Measurements from ENCODE around the gene HCN4.

HCN4 gene

GRCh38 chr15:73293773-73294172 lies 75.0 kb downstream of the HCN4 start:
- no peak for DNase-seq

GRCh38 chr15:73291441-73291840 lies 77.3 kb downstream of the HCN4 start:
- no peak for DNase-seq

- DNase-seq: no peak
Observed at GRCh38 chr15:73287019-73287418, 81.7 kb downstream of the HCN4 start.

- no peak for DNase-seq
Observed at GRCh38 chr15:73286311-73286710, 82.4 kb downstream of the HCN4 start.

GRCh38 chr15:73284090-73284716 lies 84.6 kb downstream of the HCN4 start:
- no peak for DNase-seq

- no peak for DNase-seq
Observed at GRCh38 chr15:73283366-73283962, 85.3 kb downstream of the HCN4 start.

- no peak for DNase-seq
Observed at GRCh38 chr15:73282567-73283365, 86.0 kb downstream of the HCN4 start.

GRCh38 chr15:73275862-73276261 lies 92.9 kb downstream of the HCN4 start:
- no peak for DNase-seq

- DNase-seq: peak; percentile 9 to 57
Observed at GRCh38 chr15:73273181-73274002, 95.4 kb downstream of the HCN4 start.

- DNase-seq: no peak
Observed at GRCh38 chr15:73270366-73271097, 98.2 kb downstream of the HCN4 start.
